ENCODE data around the gene OSTM1.

Gene OSTM1

GRCh38 chr6:107991772-107992550 lies 82.6 kb downstream of the OSTM1 start:
- Mint-ChIP-seq H3K9me3 (no peaks in the 10 kb centered on the region), H3K27me3 (no peaks in the 10 kb centered on the region), H3K4me3 (no peak overlapping the region), H3K4me1 (ENCODE audit: low read depth) (no peaks in the 10 kb centered on the region), H3K27ac (no peak overlapping the region), H3K36me3 (ENCODE audit: low read depth) (no peaks in the 10 kb centered on the region)
- intact Hi-C loops (cut with micrococcal nuclease), result no loop called here

All from dendritic cell treated with granulocyte-macrophage colony-stimulating factor and Interleukin-4, amounts not matched to agents 40 ng/mL and 50 ng/mL, for 4 days (primary cell).